Ovary (tissue), 3 donors: Measurements from ENCODE around the gene EYS.

Experiments used
- CTCF ChIP-seq, 3 donors: fragments of 450-650 bp in 2 of 3; fragments of 200-600 bp in 1 of 3; IDR thresholded peaks; one replicate each; pipeline versions ENCODE4 v1.5.1 to v1.8.0; 2016 to 2022; ENCODE audit warnings: antibody characterized with exemption in 3 of 3, mild to moderate bottlenecking in 1 of 3
- EP300 ChIP-seq: sonication (generic); formaldehyde crosslinking; IDR thresholded peaks from one replicate; pipeline ENCODE4 v1.6.1; 2017; ENCODE audit warnings: antibody characterized with exemption
- POLR2A ChIP-seq: fragments of 450-650 bp; IDR thresholded peaks from one replicate; pipeline ENCODE4 v1.6.1; 2017; ENCODE audit warnings: antibody characterized with exemption, mild to moderate bottlenecking, moderate library complexity
- donor health status: DM: no; HTN: no; CAD: no.

- TF ChIP-seq CTCF (IDR thresholded peaks at IDR 0.05), result no peak
- TF ChIP-seq POLR2A, result no peak
- no peak for TF ChIP-seq EP300
These were observed 38.9 kb downstream of the EYS start for GRCh38 chr6:65667916-65668656.
